Endothelial cell of umbilical vein (primary cell): Measurements from ENCODE around the gene CPTP. TPM values are rescaled to one million over a fixed set of nuclear protein-coding genes. Genes with fewer than 3 reads are reported as not detected.

ENCODE experiments used
- BruUV-seq: library from RNA; stranded (reverse); fragments of 400-500 nt; replicated peaks from 2 replicates; lab custom pipeline; 2021; lab: Mats Ljungman, UMichigan
- CTCF ChIA-PET: fragments of 300-600, 350-600 bp; sonication (Branson Sonifier 250); formaldehyde crosslinking; loops from one replicate; lab custom pipeline; 2021; ENCODE audit warnings: antibody characterized with exemption, inconsistent platforms; lab: Charles Lee
- POLR2A ChIA-PET: fragments of 300-600, 350-600 bp; sonication (Branson Sonifier 250); formaldehyde crosslinking; loops from one replicate; lab custom pipeline; 2021; ENCODE audit warnings: antibody characterized with exemption, inconsistent platforms; lab: Charles Lee
- DNase-seq: peaks from one replicate; pipeline ENCODE4 v3.0.0-alpha.2; 2011; ENCODE audit warnings: low read depth, low spot score
- FAIRE-seq: peaks from 2 replicates; lab custom pipeline; 2011; peaks lifted over from hg19 to GRCh38; lab: Jason Lieb, UNC
- H2AFZ ChIP-seq: 2 replicates; pipeline ENCODE4 v1.6.0; 2012; ENCODE audit warnings: low read depth, low read length, control low read depth, inconsistent platforms
- H3K27ac ChIP-seq: 2 replicates; pipeline ENCODE4 v1.5.1; 2011; ENCODE audit warnings: low read depth, mild to moderate bottlenecking, control low read depth, low read length, moderate library complexity; ENCODE audit not compliant: insufficient read depth
- H3K27me3 ChIP-seq, 2 experiments: 2 replicates each; pipeline versions ENCODE4 v1.6.0 to v1.6.1; 2011; ENCODE audit warnings: low read length in 2 of 2, mixed read lengths in 1 of 2; ENCODE audit not compliant: control insufficient read depth in 2 of 2, insufficient read depth in 2 of 2
- H3K36me3 ChIP-seq, 2 experiments: 2 replicates in 1 of 2; 3 replicates in 1 of 2; pipeline ENCODE4 v1.5.1; 2011; ENCODE audit warnings: low read length in 2 of 2, mild to moderate bottlenecking in 1 of 2, moderate library complexity in 1 of 2; ENCODE audit not compliant: control insufficient read depth in 2 of 2, insufficient read depth in 2 of 2; ENCODE audit errors: extremely low read depth in 1 of 2
- H3K4me1 ChIP-seq: 3 replicates; pipeline ENCODE4 v1.5.1; 2011; ENCODE audit warnings: mild to moderate bottlenecking, low read length; ENCODE audit not compliant: control insufficient read depth, insufficient read depth; ENCODE audit errors: extremely low read depth
- H3K4me2 ChIP-seq: 2 replicates; pipeline ENCODE4 v1.6.1; 2011; ENCODE audit warnings: low read length, control low read depth, mixed read lengths; ENCODE audit not compliant: insufficient read depth
- H3K4me3 ChIP-seq, 3 experiments: fragments of 200-600 bp in 1 of 3; sonication (generic), shearing (Covaris generic) in 1 of 3; replicated peaks in 1 of 3; 2 replicates each; pipeline ENCODE4 v1.5.1; 2011 to 2016; ENCODE audit warnings: control low read depth in 3 of 3, low read length in 3 of 3, mild to moderate bottlenecking in 2 of 3, inconsistent platforms in 1 of 3, low read depth in 1 of 3, moderate library complexity in 1 of 3; ENCODE audit not compliant: insufficient read depth in 1 of 3
- H3K79me2 ChIP-seq: 2 replicates; pipeline ENCODE4 v1.6.0; 2012; ENCODE audit warnings: low read length, inconsistent platforms; ENCODE audit not compliant: control insufficient read depth, insufficient read depth
- H3K9ac ChIP-seq: replicated peaks from 2 replicates; pipeline ENCODE3; 2011; ENCODE audit warnings: low read length, control low read depth; ENCODE audit not compliant: insufficient read depth; ENCODE audit errors: extremely low read depth
- H3K9me1 ChIP-seq: replicated peaks from 3 replicates; pipeline ENCODE4 v1.6.0; 2011; ENCODE audit warnings: mild to moderate bottlenecking, low read length; ENCODE audit not compliant: control insufficient read depth, insufficient read depth; ENCODE audit errors: extremely low read depth
- H3K9me3 ChIP-seq: replicated peaks from 2 replicates; pipeline ENCODE4 v1.5.1; 2012; ENCODE audit warnings: low read length, inconsistent platforms; ENCODE audit not compliant: control insufficient read depth, insufficient read depth
- H4K20me1 ChIP-seq: replicated peaks from 2 replicates; pipeline ENCODE3; 2011; ENCODE audit warnings: mild to moderate bottlenecking, low read length; ENCODE audit not compliant: control insufficient read depth, insufficient read depth; ENCODE audit errors: extremely low read depth
- CTCF ChIP-seq, 2 donors: IDR thresholded peaks; 1 replicate in 1 of 2; 2 replicates in 1 of 2; pipeline ENCODE4 v1.5.1; 2011; ENCODE audit warnings: low read length in 2 of 2, mild to moderate bottlenecking in 2 of 2, moderate library complexity in 2 of 2, control low read depth in 1 of 2, inconsistent platforms in 1 of 2, low read depth in 1 of 2; ENCODE audit not compliant: insufficient read depth in 1 of 2; ENCODE audit errors: extremely low read depth in 1 of 2
- EZH2 ChIP-seq: IDR thresholded peaks from 2 replicates; pipeline ENCODE4 v1.6.1; 2012; ENCODE audit warnings: borderline replicate concordance, low read depth, mild to moderate bottlenecking, moderate library complexity, low read length, inconsistent platforms; ENCODE audit not compliant: severe bottlenecking
- FOS ChIP-seq: IDR thresholded peaks from 2 replicates; pipeline ENCODE4 v1.6.1; 2011; ENCODE audit warnings: mild to moderate bottlenecking, low read length, moderate library complexity, borderline replicate concordance; ENCODE audit not compliant: insufficient read depth
- GATA2 ChIP-seq: IDR thresholded peaks from 2 replicates; pipeline ENCODE4 v1.7.0; 2011; ENCODE audit warnings: low read depth, mild to moderate bottlenecking, moderate library complexity, mixed read lengths, low read length; ENCODE audit not compliant: insufficient read length, insufficient read depth
- JUN ChIP-seq: IDR thresholded peaks from 2 replicates; pipeline ENCODE4 v1.6.1; 2011; ENCODE audit warnings: borderline replicate concordance, low read depth; ENCODE audit not compliant: insufficient read length, insufficient read depth
- MYC ChIP-seq: IDR thresholded peaks from one replicate; pipeline ENCODE4 v1.6.1; 2011; ENCODE audit warnings: mild to moderate bottlenecking, low read depth, low read length
- POLR2A ChIP-seq: IDR thresholded peaks from 2 replicates; pipeline ENCODE4 v1.6.1; 2012; ENCODE audit warnings: low read depth, mild to moderate bottlenecking, control low read depth, low read length
- POLR2AphosphoS5 ChIP-seq: IDR thresholded peaks from 2 replicates; pipeline ENCODE4 v1.6.1; 2012; ENCODE audit warnings: low read depth, mild to moderate bottlenecking, control low read depth, low read length, moderate library complexity; ENCODE audit not compliant: insufficient read depth
- dilution Hi-C: fragments of 300-500 bp; cut with MboI; formaldehyde crosslinking; loops from one replicate; pipeline ENCODE4 v1.15.0; 2019; ENCODE audit warnings: low sequenced_read_pairs; ENCODE audit not compliant: extremely low pct_ligation_motif_present
- intact Hi-C: fragments of 100-400 bp; cut with micrococcal nuclease; formaldehyde crosslinking; loops from one replicate; pipeline ENCODE4 v1.10.0; 2022
- polyA plus RNA-seq, 4 experiments: library from polyadenylated mRNA; depleted of rRNA in 3 of 4; stranded (reverse) in 3 of 4; unstranded in 1 of 4; fragments of >200 nt; gene quantifications; 2 replicates each; pipeline versions ENCODE4 v1.2.1 to v1.2.3, GENCODE V29; 2011 to 2012; ENCODE audit warnings: missing spikeins in 1 of 4
- total RNA-seq: library from RNA; stranded (reverse); gene quantifications from 2 replicates; pipeline ENCODE4 v1.2.3, GENCODE V29; 2021
- TF ChIP-seq, protein P1 (sequence below): IDR thresholded peaks from 2 replicates; pipeline ENCODE4 v1.6.1; 2011; ENCODE audit not compliant: insufficient read depth, insufficient read length

The CPTP gene
- total and polyA plus RNA-seq, 2 donors (not counting 3 experiments of a cell fraction or from before 2014, with no cell fraction given) = 20.9 to 29.5 TPM

- H3K9ac ChIP-seq = no peak overlapping the region
- no TSS peak for BruUV-seq
- H3K4me2 ChIP-seq = no peak overlapping the region
- no peaks in the 10 kb centered on the region for H3K9me1 ChIP-seq
- H3K4me1 ChIP-seq = peaks cover 13% of the 10 kb centered on the region
- FAIRE-seq (no peak), DNase-seq (no peak)
- TF ChIP-seq MYC (no peak), FOS (no peak), POLR2AphosphoS5 (no peak), POLR2A (no peak), GATA2 (no peak), JUN (no peak), CTCF (IDR thresholded peaks at IDR 0.05; ENCODE audit: extremely low read depth in 1 of 2, insufficient read depth in 1 of 2, low read depth in 1 of 2, low read length in 2 of 2) (no peak), EZH2 (no peak)
- TF ChIP-seq, protein P1, sequence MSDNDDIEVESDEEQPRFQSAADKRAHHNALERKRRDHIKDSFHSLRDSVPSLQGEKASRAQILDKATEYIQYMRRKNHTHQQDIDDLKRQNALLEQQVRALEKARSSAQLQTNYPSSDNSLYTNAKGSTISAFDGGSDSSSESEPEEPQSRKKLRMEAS = no peak
- no peak overlapping the region for H3K27ac ChIP-seq
- no peak overlapping the region for H3K4me3 ChIP-seq
- H4K20me1 ChIP-seq = peaks cover 5% of the 10 kb centered on the region
- H3K36me3 ChIP-seq = peaks cover 0 to 14% of the 10 kb centered on the region in 2 experiments
- peaks cover 54% of the 10 kb centered on the region for H3K79me2 ChIP-seq
- no peaks in the 10 kb centered on the region for H3K9me3 ChIP-seq
- no peak overlapping the region for H2AFZ ChIP-seq
- H3K27me3 ChIP-seq = no peaks in the 10 kb centered on the region
- ChIA-PET POLR2A (no interaction called here), CTCF (no interaction called here)
- dilution Hi-C loops = no loop called here
- intact Hi-C loops = no loop called here
Measured at GRCh38 chr1:1322952-1323351, 1.6 kb upstream of the CPTP start.
